ENCODE results near the gene WASF1.

DNA sequence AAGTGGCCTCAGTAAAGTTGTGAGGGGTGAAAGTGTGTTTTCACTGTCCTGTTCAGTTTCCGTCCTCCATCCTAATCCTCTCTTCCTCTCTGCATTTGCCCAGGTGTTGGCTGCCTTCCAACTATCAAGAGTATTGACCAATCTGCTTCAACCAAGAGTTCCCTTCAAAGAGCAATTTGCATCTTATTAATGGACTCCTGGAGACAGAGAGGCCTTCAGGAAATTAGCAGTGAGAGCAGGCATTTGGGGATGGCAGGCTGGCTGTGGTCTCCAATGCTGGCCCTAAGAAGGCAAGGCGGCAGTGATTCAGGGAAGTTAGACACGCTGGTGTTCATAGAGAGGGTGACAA lies 124.1 kb downstream of the WASF1 start:
- TF ChIP-seq, protein P1, sequence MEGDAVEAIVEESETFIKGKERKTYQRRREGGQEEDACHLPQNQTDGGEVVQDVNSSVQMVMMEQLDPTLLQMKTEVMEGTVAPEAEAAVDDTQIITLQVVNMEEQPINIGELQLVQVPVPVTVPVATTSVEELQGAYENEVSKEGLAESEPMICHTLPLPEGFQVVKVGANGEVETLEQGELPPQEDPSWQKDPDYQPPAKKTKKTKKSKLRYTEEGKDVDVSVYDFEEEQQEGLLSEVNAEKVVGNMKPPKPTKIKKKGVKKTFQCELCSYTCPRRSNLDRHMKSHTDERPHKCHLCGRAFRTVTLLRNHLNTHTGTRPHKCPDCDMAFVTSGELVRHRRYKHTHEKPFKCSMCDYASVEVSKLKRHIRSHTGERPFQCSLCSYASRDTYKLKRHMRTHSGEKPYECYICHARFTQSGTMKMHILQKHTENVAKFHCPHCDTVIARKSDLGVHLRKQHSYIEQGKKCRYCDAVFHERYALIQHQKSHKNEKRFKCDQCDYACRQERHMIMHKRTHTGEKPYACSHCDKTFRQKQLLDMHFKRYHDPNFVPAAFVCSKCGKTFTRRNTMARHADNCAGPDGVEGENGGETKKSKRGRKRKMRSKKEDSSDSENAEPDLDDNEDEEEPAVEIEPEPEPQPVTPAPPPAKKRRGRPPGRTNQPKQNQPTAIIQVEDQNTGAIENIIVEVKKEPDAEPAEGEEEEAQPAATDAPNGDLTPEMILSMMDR (IDR thresholded peaks at IDR 0.05) = no peak
- TF ChIP-seq POLR2A (IDR thresholded peaks at IDR 0.05) (no peak), POLR2AphosphoS5 (IDR thresholded peaks at IDR 0.05) (no peak), EP300 (IDR thresholded peaks at IDR 0.05) (no peak)
